Gastroesophageal sphincter (tissue), 3 donors: Measurements from ENCODE around the gene MAP4K4.

Experiments used
- CTCF ChIP-seq, 4 experiments: fragments of 200-600 bp in 2 of 4; fragments of 450-650 bp in 2 of 4; sonication (generic) in 1 of 4; IDR thresholded peaks; one replicate each; pipeline ENCODE4 v1.5.1; 2017 to 2019; ENCODE audit warnings: antibody characterized with exemption in 4 of 4, mild to moderate bottlenecking in 2 of 4, moderate library complexity in 2 of 4
- EP300 ChIP-seq: sonication (generic); formaldehyde crosslinking; IDR thresholded peaks from one replicate; pipeline ENCODE4 v1.6.1; 2017; ENCODE audit warnings: antibody characterized with exemption, mild to moderate bottlenecking
- POLR2A ChIP-seq, 2 donors: fragments of 450-650 bp; IDR thresholded peaks; one replicate each; pipeline ENCODE4 v1.6.1; 2017; ENCODE audit warnings: antibody characterized with exemption in 2 of 2, mild to moderate bottlenecking in 2 of 2, moderate library complexity in 1 of 2
- POLR2AphosphoS5 ChIP-seq: sonication (generic); formaldehyde crosslinking; IDR thresholded peaks from one replicate; pipeline ENCODE4 v1.6.1; 2017; ENCODE audit warnings: antibody characterized with exemption

GRCh38 chr2:101841679-101842327 is 144.3 kb downstream of the MAP4K4 start:
- no peak for TF ChIP-seq CTCF (IDR thresholded peaks at IDR 0.05)
- no peak for TF ChIP-seq EP300
- TF ChIP-seq POLR2A (IDR thresholded peaks at IDR 0.05), result no peak
- no peak for TF ChIP-seq POLR2AphosphoS5
